Peyer's patch (tissue), 4 donors: ENCODE measurements around the gene GAS7.

ENCODE experiments used
- CTCF ChIP-seq, 6 experiments: fragments of 450-650 bp in 4 of 6; fragments of 200-600 bp in 2 of 6; sonication (generic) in 1 of 6; IDR thresholded peaks; one replicate each; pipeline ENCODE4 v1.5.1; 2017 to 2019; ENCODE audit warnings: antibody characterized with exemption in 6 of 6, mild to moderate bottlenecking in 3 of 6, moderate library complexity in 1 of 6
- POLR2A ChIP-seq, 2 donors: fragments of 450-650 bp; IDR thresholded peaks; one replicate each; pipeline ENCODE4 v1.5.1; 2017; ENCODE audit warnings: antibody characterized with exemption in 2 of 2, mild to moderate bottlenecking in 2 of 2, moderate library complexity in 2 of 2

- TF ChIP-seq CTCF (IDR thresholded peaks at IDR 0.05) = no peak
- TF ChIP-seq POLR2A (IDR thresholded peaks at IDR 0.05) = no peak
Observed at GRCh38 chr17:9900784-9901183, 297.6 kb downstream of the GAS7 start.
